HL-60 (cell line): Measurements from ENCODE around the gene RAB1B.

Experiments
- DNase-seq, 2 experiments: peaks; one replicate each; pipeline ENCODE4 v3.0.0-alpha.2; 2010 to 2020; ENCODE audit warnings: low read depth in 1 of 2, low spot score in 1 of 2
- H3K27ac ChIP-seq: fragments of 250-450 bp; sonication (Bioruptor Pico); replicated peaks from 2 replicates; pipeline ENCODE4 v1.5.1; 2020; ENCODE audit warnings: mild to moderate bottlenecking, moderate library complexity
- H3K27me3 ChIP-seq: fragments of 250-450 bp; sonication (Bioruptor Pico); 2 replicates; pipeline ENCODE4 v1.5.1; 2021; ENCODE audit warnings: mild to moderate bottlenecking, moderate library complexity; ENCODE audit not compliant: insufficient read depth, poor library complexity, severe bottlenecking
- H3K4me3 ChIP-seq: replicated peaks from 2 replicates; pipeline ENCODE4 v1.5.1; 2011; ENCODE audit warnings: mild to moderate bottlenecking, control low read depth, low read length; ENCODE audit not compliant: insufficient read depth
- GABPA ChIP-seq: IDR thresholded peaks from 2 replicates; pipeline ENCODE4 v1.6.1; 2012; ENCODE audit warnings: low read depth
- POLR2AphosphoS5 ChIP-seq: IDR thresholded peaks from 2 replicates; pipeline ENCODE4 v1.6.1; 2012; ENCODE audit warnings: low read depth
- SPI1 ChIP-seq: IDR thresholded peaks from 2 replicates; pipeline ENCODE4 v1.6.1; 2012; ENCODE audit warnings: low read depth, mild to moderate bottlenecking, borderline replicate concordance
- TF ChIP-seq, protein P1 (sequence below): IDR thresholded peaks from 2 replicates; pipeline ENCODE4 v1.6.1; 2012; ENCODE audit warnings: low read depth; ENCODE audit not compliant: insufficient replicate concordance
- TF ChIP-seq, protein P2 (sequence below): IDR thresholded peaks from one replicate; pipeline ENCODE4 v1.5.1; 2011; ENCODE audit warnings: low read length, control low read depth, inconsistent platforms; ENCODE audit not compliant: insufficient read depth

The RAB1B gene

DNA sequence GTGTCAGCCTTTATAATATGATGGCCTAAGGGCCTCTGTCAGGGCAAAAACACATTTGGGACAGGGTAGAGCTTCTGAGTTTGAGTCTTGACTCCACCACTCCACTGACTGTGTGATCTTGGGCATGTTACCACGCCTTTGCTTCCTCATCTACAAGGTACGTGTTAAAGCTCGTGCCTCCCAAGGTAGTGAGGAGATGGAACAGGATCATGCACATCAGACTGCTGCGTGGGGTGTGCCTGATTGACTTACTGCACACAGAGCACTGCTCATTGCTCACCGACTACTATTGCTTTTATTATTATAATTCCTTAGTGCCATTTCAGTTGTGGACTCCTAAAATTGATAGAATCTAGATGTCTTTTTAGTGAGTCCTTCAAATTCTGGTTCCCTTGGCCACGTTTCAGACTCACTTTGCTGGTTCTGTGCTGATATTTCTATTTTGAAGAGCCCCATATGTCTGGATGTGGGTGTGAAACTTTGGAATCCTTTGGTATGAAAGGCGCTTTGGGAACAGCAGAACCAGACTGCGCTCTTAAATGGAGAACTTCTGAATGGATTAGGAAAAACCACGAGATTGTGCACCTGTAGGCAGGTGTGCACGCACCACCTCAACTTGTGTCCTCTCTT, 44.1 kb upstream of the RAB1B start:
- H3K27ac ChIP-seq: no peak overlapping the region
- H3K4me3 ChIP-seq: no peak overlapping the region
- TF ChIP-seq POLR2AphosphoS5: no peak
- TF ChIP-seq, protein P1, sequence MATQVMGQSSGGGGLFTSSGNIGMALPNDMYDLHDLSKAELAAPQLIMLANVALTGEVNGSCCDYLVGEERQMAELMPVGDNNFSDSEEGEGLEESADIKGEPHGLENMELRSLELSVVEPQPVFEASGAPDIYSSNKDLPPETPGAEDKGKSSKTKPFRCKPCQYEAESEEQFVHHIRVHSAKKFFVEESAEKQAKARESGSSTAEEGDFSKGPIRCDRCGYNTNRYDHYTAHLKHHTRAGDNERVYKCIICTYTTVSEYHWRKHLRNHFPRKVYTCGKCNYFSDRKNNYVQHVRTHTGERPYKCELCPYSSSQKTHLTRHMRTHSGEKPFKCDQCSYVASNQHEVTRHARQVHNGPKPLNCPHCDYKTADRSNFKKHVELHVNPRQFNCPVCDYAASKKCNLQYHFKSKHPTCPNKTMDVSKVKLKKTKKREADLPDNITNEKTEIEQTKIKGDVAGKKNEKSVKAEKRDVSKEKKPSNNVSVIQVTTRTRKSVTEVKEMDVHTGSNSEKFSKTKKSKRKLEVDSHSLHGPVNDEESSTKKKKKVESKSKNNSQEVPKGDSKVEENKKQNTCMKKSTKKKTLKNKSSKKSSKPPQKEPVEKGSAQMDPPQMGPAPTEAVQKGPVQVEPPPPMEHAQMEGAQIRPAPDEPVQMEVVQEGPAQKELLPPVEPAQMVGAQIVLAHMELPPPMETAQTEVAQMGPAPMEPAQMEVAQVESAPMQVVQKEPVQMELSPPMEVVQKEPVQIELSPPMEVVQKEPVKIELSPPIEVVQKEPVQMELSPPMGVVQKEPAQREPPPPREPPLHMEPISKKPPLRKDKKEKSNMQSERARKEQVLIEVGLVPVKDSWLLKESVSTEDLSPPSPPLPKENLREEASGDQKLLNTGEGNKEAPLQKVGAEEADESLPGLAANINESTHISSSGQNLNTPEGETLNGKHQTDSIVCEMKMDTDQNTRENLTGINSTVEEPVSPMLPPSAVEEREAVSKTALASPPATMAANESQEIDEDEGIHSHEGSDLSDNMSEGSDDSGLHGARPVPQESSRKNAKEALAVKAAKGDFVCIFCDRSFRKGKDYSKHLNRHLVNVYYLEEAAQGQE: no peak
- TF ChIP-seq, protein P2, sequence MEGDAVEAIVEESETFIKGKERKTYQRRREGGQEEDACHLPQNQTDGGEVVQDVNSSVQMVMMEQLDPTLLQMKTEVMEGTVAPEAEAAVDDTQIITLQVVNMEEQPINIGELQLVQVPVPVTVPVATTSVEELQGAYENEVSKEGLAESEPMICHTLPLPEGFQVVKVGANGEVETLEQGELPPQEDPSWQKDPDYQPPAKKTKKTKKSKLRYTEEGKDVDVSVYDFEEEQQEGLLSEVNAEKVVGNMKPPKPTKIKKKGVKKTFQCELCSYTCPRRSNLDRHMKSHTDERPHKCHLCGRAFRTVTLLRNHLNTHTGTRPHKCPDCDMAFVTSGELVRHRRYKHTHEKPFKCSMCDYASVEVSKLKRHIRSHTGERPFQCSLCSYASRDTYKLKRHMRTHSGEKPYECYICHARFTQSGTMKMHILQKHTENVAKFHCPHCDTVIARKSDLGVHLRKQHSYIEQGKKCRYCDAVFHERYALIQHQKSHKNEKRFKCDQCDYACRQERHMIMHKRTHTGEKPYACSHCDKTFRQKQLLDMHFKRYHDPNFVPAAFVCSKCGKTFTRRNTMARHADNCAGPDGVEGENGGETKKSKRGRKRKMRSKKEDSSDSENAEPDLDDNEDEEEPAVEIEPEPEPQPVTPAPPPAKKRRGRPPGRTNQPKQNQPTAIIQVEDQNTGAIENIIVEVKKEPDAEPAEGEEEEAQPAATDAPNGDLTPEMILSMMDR: no peak
- no peak for TF ChIP-seq GABPA
- no peak for TF ChIP-seq SPI1
- no peak for DNase-seq
- no peaks in the 10 kb centered on the region for H3K27me3 ChIP-seq

DNA sequence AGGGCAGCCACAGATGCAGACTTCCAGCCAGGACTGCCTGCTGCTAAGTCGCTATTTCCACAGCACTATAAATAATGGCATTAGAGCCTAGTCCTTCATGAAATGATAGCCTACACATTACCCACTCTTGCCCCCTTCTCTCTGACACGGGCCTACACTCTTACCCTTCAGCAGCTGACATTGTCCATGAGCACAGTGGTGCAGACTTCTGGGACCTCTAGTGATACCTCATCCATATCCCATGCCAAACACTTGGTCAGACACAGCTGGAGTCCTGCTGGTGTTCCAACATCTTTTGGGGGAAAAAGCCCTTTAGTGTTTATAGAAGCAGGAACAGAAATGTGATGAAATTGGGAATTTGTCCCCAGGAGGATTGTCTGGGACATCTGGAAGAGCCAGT, 43.4 kb upstream of the RAB1B start:
- DNase-seq: no peak
- H3K27me3 ChIP-seq: no peaks in the 10 kb centered on the region
- TF ChIP-seq GABPA (no peak), POLR2AphosphoS5 (no peak), SPI1 (no peak)
- TF ChIP-seq, protein P2: no peak
- TF ChIP-seq, protein P1: no peak
- no peak overlapping the region for H3K27ac ChIP-seq
- no peak overlapping the region for H3K4me3 ChIP-seq

DNA sequence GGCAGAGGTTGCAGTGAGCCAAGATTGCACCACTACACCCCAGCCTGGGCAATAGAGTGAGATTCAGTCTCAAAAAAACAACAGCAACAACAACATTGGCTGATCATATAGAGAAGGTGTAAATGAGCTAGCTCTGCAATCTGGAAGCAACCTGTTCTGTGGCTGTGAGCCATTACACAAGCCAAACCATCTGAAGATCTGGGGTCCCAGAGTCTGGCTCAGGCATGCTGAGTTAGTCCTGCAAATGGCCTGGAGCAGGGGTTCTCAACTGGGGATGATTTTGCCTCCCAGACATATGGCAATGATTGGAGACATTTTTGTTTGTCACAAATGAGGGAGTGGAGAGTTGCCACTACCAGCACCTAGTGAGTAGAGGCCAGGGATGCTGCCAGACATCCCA, 42.3 kb upstream of the RAB1B start:
- Histone ChIP-seq H3K27ac (no peak overlapping the region), H3K4me3 (no peak overlapping the region), H3K27me3 (no peaks in the 10 kb centered on the region)
- TF ChIP-seq POLR2AphosphoS5 (no peak), GABPA (no peak), SPI1 (no peak)
- TF ChIP-seq, protein P2: no peak
- TF ChIP-seq, protein P1: no peak
- DNase-seq: no peak
